ACC112 (cell line): ENCODE measurements around the gene C11orf42.
"Not testable (repeated sequence)": the region's sequence is repeated elsewhere in the genome, so short reads cannot be mapped to it uniquely, and the experiment has no call there.

ENCODE experiments used
- H2AFZ ChIP-seq: fragments of 200-600 bp; sonication (generic); one replicate; pipeline ENCODE4 v1.6.0; 2017; ENCODE audit warnings: antibody characterized with exemption, low read length; ENCODE audit not compliant: unreplicated experiment
- H3K27ac ChIP-seq: fragments of 200-600 bp; sonication (generic); 2 replicates; pipeline ENCODE4 v1.5.1; 2014; ENCODE audit warnings: low read depth, mild to moderate bottlenecking, antibody characterized with exemption, low read length, moderate library complexity
- H3K27me3 ChIP-seq: fragments of 200-600 bp; sonication (generic); 2 replicates; pipeline ENCODE4 v1.6.1; 2014; ENCODE audit warnings: mild to moderate bottlenecking, antibody characterized with exemption, low read length, moderate library complexity, mixed read lengths; ENCODE audit not compliant: insufficient read depth
- H3K36me3 ChIP-seq: fragments of 200-600 bp; sonication (generic); 2 replicates; pipeline ENCODE4 v1.6.1; 2016; ENCODE audit warnings: mild to moderate bottlenecking, antibody characterized with exemption, low read length, moderate library complexity, mixed read lengths; ENCODE audit not compliant: insufficient read depth
- H3K4me1 ChIP-seq: fragments of 200-600 bp; sonication (generic); one replicate; pipeline ENCODE4 v1.6.1; 2016; ENCODE audit warnings: low read length, mixed read lengths; ENCODE audit not compliant: insufficient read depth, unreplicated experiment, control insufficient read depth
- H3K4me3 ChIP-seq: fragments of 200-600 bp; sonication (generic); 2 replicates; pipeline ENCODE4 v1.5.1; 2014; ENCODE audit warnings: mild to moderate bottlenecking, low read depth, low read length
- H3K79me2 ChIP-seq: fragments of 200-600 bp; sonication (generic); one replicate; pipeline ENCODE4 v1.6.0; 2016; ENCODE audit warnings: low read length; ENCODE audit not compliant: control insufficient read depth, unreplicated experiment, insufficient read depth

The C11orf42 gene

GRCh38 chr11:6238902-6239301 is 33.5 kb downstream of the C11orf42 start, which contains the start of gene CNGA4:
TSS of gene CNGA4 (plus strand) at chr11:6239089. CDS start at chr11:6239207, 118 bp downstream.
- no peak within 1 kb of the TSS for H3K4me3 ChIP-seq
- H3K36me3 ChIP-seq: no peaks in the 10 kb centered on the region
- no peak within 1 kb of the TSS for H2AFZ ChIP-seq
- H3K27ac ChIP-seq: no peak within 1 kb of the TSS
- H3K27me3 ChIP-seq: peaks cover 22% of the 10 kb centered on the region
- H3K4me1 ChIP-seq: no peaks in the 10 kb centered on the region
- H3K79me2 ChIP-seq: peaks cover 5% of the 10 kb centered on the region

DNA sequence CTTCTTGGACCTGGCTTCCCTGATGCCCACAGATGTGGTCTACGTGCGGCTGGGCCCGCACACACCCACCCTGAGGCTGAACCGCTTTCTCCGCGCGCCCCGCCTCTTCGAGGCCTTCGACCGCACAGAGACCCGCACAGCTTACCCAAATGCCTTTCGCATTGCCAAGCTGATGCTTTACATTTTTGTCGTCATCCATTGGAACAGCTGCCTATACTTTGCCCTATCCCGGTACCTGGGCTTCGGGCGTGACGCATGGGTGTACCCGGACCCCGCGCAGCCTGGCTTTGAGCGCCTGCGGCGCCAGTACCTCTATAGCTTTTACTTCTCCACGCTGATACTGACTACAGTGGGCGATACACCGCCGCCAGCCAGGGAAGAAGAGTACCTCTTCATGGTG is 34.8 kb downstream of the C11orf42 start:
- no peaks in the 10 kb centered on the region for H3K36me3 ChIP-seq
- H3K27ac ChIP-seq: no peak overlapping the region
- H3K79me2 ChIP-seq: no peaks in the 10 kb centered on the region
- no peak overlapping the region for H2AFZ ChIP-seq
- H3K27me3 ChIP-seq: peaks cover 27% of the 10 kb centered on the region
- no peak overlapping the region for H3K4me3 ChIP-seq
- no peaks in the 10 kb centered on the region for H3K4me1 ChIP-seq

DNA sequence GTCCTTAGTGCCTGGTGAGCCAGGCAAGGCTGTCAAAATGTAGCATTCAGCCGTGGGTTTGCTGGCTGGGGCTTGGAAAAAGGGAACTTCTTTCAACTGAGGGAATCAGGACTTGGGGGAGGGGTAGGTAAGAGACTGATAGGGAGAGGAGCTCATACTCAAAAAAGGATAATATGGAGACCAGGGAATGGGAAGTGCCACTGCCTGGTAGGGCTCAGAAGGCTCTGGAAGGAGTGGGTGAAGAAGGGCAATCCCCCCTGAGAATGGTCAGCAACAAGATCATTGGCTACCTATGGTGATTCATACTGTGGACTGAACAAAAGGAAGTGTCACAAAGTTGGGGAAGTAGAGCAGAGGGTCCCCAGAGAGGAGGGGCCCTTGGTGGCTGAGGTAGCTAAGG is 35.4 kb downstream of the C11orf42 start:
- H2AFZ ChIP-seq: no peak overlapping the region
- H3K27me3 ChIP-seq: peaks cover 33% of the 10 kb centered on the region
- no peak overlapping the region for H3K4me3 ChIP-seq
- no peaks in the 10 kb centered on the region for H3K4me1 ChIP-seq
- no peaks in the 10 kb centered on the region for H3K36me3 ChIP-seq
- H3K79me2 ChIP-seq: no peaks in the 10 kb centered on the region
- H3K27ac ChIP-seq: no peak overlapping the region

DNA sequence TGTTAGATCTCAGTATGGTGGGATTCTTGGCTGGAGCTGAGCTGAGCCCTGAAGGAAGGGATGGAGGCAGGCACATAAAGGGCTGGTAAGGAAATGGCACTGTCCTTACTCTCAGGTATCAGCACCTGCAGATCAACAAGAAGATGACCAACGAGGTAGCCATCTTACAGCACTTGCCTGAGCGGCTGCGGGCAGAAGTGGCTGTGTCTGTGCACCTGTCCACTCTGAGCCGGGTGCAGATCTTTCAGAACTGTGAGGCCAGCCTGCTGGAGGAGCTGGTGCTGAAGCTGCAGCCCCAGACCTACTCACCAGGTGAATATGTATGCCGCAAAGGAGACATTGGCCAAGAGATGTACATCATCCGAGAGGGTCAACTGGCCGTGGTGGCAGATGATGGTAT is 36.0 kb downstream of the C11orf42 start:
- Histone ChIP-seq H3K27ac (no peak overlapping the region), H3K4me3 (no peak overlapping the region), H2AFZ (no peak overlapping the region), H3K4me1 (no peaks in the 10 kb centered on the region), H3K27me3 (peaks cover 39% of the 10 kb centered on the region), H3K79me2 (no peaks in the 10 kb centered on the region), H3K36me3 (no peaks in the 10 kb centered on the region)

DNA sequence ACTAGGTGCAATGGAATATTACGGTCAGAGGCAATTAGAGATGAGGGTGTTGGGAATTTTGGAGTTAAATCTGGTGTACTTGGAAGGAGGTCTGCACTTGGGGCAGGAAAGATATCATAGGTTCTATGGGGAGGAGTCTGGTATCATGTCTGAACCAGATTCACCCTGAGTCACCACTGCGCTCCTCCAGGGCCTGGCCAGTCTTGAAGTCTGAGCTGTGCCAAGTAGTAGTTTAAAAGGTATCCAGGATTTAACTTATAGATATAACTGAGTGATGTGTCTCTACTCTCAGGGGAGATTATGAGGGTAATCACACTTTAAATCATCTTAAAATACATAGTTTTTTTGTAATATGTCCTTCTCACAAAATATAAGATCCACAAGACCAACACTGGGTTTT is 40.2 kb downstream of the C11orf42 start:
- H3K36me3 ChIP-seq: no peaks in the 10 kb centered on the region
- H3K4me3 ChIP-seq: no peak overlapping the region

DNA sequence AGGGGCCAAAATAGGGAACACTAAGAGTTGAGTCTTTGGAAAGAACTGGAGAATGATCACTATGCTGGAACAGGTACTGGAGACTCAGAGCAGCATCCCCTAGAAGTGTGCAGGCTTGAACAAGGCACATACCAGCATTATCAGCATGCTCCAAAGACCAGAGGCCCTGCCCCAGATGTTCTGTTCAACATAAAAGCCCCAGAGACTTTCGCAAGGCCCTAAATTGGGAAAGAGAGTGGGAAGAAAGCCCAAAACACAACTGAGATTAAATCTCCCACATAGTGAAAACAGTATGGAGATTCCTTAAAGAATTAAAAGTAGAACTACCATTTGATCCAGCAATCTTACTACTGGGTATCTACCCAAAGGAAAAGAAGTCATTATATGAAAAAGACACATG is 42.9 kb downstream of the C11orf42 start:
- Histone ChIP-seq H2AFZ (no peak overlapping the region), H3K79me2 (no peaks in the 10 kb centered on the region), H3K27me3 (peaks cover 23% of the 10 kb centered on the region), H3K4me1 (peaks cover 8% of the 10 kb centered on the region), H3K4me3 (no peak overlapping the region), H3K36me3 (no peaks in the 10 kb centered on the region), H3K27ac (no peak overlapping the region)

More for the DNA sequence above, 40.2 kb downstream of the C11orf42 start:
- H3K27ac ChIP-seq: no peak overlapping the region
- no peak overlapping the region for H2AFZ ChIP-seq
- peaks cover 8% of the 10 kb centered on the region for H3K4me1 ChIP-seq
- H3K79me2 ChIP-seq: no peaks in the 10 kb centered on the region
- peaks cover 33% of the 10 kb centered on the region for H3K27me3 ChIP-seq

DNA sequence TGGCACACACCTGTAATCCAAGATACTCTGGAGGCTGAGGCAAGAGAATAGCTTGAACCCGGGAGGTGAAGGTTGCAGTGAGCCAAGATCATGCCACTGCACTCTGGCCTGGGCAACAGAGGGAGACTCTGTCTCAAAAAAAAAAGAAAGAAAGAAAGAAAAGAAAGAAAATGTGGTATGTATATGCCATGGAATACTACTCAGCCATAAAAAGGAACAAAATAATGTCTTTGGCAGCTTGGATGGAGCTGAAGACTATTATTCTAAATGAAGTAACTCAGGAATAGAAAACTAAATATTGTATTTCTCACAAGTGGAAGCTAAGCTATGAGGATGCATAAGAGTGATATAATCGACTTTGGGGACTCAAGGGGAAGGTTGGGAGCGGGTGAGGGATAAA is 43.5 kb downstream of the C11orf42 start:
- not testable (repeated sequence) for H3K36me3 ChIP-seq, H3K27ac ChIP-seq, H3K4me1 ChIP-seq, H3K4me3 ChIP-seq, H3K79me2 ChIP-seq, H2AFZ ChIP-seq
- H3K27me3 ChIP-seq: peaks cover 19% of the 10 kb centered on the region

DNA sequence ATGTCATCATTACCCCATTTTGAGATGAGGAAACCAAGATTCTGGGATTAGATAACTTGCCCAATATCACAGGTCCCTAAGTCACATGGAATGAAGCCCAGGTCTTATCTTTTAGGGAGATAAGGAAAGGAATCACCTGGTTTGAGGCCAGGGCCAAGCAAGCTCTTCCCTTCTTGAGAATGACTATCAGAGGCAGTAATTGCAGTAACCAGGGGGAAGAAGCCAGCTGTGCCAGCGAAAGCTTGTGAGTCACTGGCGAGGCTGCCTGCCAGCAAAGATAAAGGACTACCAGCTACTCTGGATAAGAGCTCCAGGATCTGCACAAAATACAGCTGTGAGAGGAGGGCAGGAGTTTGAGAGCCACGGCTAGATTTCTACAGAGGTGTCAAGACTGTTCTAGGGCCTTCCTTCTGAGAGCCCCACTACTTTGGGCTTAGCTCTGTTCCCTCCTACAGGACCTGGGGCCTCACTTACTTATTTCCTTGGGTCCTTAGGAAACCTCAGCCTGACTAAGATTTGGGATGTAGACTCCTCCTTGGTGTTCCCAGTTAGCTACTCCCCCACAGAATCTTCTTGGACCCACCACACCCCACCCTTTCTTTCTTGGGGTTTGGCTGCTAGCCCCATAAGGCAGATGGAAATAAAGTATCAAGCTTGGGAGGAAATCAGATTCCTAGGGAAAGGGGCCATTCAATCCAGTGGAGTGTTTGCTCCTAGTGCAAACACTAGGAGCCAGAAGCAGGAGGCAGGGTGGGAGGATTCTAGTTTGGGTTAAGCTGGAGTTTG is 44.6 kb downstream of the C11orf42 start:
- Histone ChIP-seq H3K79me2 (no peaks in the 10 kb centered on the region), H3K36me3 (no peaks in the 10 kb centered on the region), H3K27me3 (peaks cover 25% of the 10 kb centered on the region), H3K4me3 (no peak overlapping the region), H2AFZ (no peak overlapping the region), H3K27ac (no peak overlapping the region), H3K4me1 (peaks cover 8% of the 10 kb centered on the region)

DNA sequence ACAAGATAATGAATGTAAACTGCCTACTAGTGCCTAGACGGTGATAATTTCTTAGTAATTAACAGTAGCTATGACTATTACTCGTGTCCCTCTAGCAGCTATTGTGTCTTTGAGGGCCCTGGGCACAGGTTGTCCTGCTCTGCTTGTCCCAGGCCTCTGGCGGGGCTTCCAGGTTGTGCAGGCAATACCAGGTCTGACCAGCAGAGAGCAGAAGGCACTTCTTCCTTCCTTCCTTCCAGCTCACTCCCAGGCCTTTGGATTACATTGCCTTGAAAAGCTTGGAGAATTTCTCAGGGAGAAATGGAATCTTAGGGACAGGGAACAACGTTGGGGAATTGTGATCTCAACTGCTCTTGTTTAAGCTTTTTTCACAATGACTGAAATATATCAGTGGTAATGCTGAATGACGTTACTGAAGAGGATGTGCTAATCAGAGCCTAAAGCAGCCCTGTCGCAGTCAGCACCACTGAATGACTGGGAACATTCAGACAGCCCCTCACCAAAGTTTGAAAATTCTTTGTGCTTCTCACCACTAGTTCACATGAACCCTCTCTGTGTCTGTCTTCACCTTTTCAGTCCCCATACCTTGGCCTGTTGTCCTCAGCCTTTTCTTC is 45.9 kb downstream of the C11orf42 start:
- H3K4me3 ChIP-seq: no peak overlapping the region
- peaks cover 25% of the 10 kb centered on the region for H3K27me3 ChIP-seq
- no peaks in the 10 kb centered on the region for H3K79me2 ChIP-seq
- no peak overlapping the region for H2AFZ ChIP-seq
- no peak overlapping the region for H3K27ac ChIP-seq
- H3K4me1 ChIP-seq: peaks cover 8% of the 10 kb centered on the region
- H3K36me3 ChIP-seq: no peaks in the 10 kb centered on the region

DNA sequence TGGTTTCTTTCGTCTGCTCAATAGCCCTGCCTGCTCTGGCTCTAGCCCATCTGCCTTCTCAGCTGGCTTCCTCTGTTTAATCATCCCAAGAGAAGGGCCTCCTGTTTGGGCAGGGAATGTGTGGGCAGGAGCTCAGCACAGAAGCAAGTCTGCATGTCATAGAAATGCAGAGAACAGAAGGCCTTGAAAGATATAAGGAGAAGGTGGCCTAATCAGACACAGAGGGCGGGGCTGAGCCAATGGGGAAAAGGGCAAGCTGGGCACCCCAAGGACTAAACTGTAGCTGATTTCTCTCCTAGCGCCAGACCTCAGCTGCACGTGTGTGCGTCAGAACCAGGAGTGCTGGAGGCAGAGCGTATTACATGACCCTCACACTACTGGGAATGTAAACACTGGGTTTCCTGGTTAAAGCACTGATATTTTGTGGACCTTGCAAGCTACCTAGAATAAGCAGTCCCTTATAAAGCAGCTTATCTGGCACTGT is 46.7 kb downstream of the C11orf42 start:
- Histone ChIP-seq H3K27ac (no peak overlapping the region), H3K79me2 (no peaks in the 10 kb centered on the region), H3K36me3 (no peaks in the 10 kb centered on the region), H3K4me3 (no peak overlapping the region), H2AFZ (no peak overlapping the region), H3K4me1 (peaks cover 8% of the 10 kb centered on the region), H3K27me3 (peaks cover 31% of the 10 kb centered on the region)

DNA sequence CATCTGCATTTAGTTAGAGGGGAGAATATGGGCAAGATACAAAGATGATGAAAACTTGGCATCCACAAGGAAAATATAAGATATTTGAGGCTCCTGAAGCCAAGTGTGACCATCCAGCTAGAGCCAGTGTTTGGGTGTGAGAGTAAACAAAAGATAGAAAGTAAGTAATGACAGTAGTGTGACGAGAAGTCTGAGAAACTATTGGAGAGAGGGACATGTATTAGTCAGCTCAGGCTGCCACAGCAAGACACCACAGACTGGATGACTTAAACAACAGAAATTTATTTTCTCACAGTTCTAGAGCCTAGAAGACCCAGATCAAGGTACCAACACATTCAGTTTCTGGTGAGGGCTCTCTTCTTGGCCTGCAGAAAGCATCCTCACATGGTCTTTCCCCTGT is 47.8 kb downstream of the C11orf42 start:
- H3K27ac ChIP-seq: no peak overlapping the region
- H3K4me3 ChIP-seq: no peak overlapping the region
- H3K27me3 ChIP-seq: peaks cover 43% of the 10 kb centered on the region
- peaks cover 8% of the 10 kb centered on the region for H3K4me1 ChIP-seq
- no peaks in the 10 kb centered on the region for H3K79me2 ChIP-seq
- no peaks in the 10 kb centered on the region for H3K36me3 ChIP-seq
- no peak overlapping the region for H2AFZ ChIP-seq
